MCF 10A (cell line): ENCODE results near the gene RETSAT. TPM values are rescaled to one million over a fixed set of nuclear protein-coding genes. Genes with fewer than 3 reads are reported as not detected.
"Not testable (repeated sequence)": the region's sequence is repeated elsewhere in the genome, so short reads cannot be mapped to it uniquely, and the experiment has no call there.

ENCODE experiments used
- BruUV-seq: library from RNA; stranded (reverse); fragments of 400-500 nt; replicated peaks from 2 replicates; lab custom pipeline; 2021; lab: Mats Ljungman, UMichigan
- CTCF ChIA-PET: fragments of 300-600 bp; sonication (Branson Sonifier 250); formaldehyde crosslinking; extraction: SDS; loops from one replicate; lab custom pipeline; 2021; ENCODE audit warnings: antibody characterized with exemption, inconsistent platforms; lab: Yijun Ruan, JAX
- POLR2A ChIA-PET: fragments of 300-600, 350-650 bp; sonication (Branson Sonifier 250); formaldehyde crosslinking; extraction: SDS; loops from one replicate; lab custom pipeline; 2020; ENCODE audit warnings: antibody characterized with exemption, inconsistent platforms; lab: Yijun Ruan, JAX
- DNase-seq: peaks from one replicate; pipeline ENCODE4 v3.0.0-alpha.2; 2018; ENCODE audit not compliant: unreplicated experiment
- H3K27ac Mint-ChIP-seq: one replicate; pipeline ENCODE4 v1.8.0; 2022; ENCODE audit warnings: mild to moderate bottlenecking, low read depth, mixed read lengths; ENCODE audit not compliant: unreplicated experiment
- H3K27me3 Mint-ChIP-seq: one replicate; pipeline ENCODE4 v1.8.0; 2022; ENCODE audit warnings: mixed read lengths; ENCODE audit not compliant: insufficient read depth, unreplicated experiment
- H3K36me3 Mint-ChIP-seq: one replicate; pipeline ENCODE4 v1.8.0; 2022; ENCODE audit warnings: mild to moderate bottlenecking, moderate library complexity, mixed read lengths; ENCODE audit not compliant: insufficient read depth, unreplicated experiment
- H3K4me1 Mint-ChIP-seq: one replicate; pipeline ENCODE4 v1.8.0; 2022; ENCODE audit warnings: mixed read lengths; ENCODE audit not compliant: insufficient read depth, unreplicated experiment
- H3K4me3 Mint-ChIP-seq: one replicate; pipeline ENCODE4 v1.8.0; 2022; ENCODE audit warnings: mild to moderate bottlenecking, moderate library complexity, mixed read lengths; ENCODE audit not compliant: unreplicated experiment
- H3K9me3 Mint-ChIP-seq: one replicate; pipeline ENCODE4 v1.8.0; 2022; ENCODE audit warnings: mixed read lengths; ENCODE audit not compliant: unreplicated experiment
- intact Hi-C: fragments of 100-400 bp; cut with micrococcal nuclease; formaldehyde crosslinking; loops from 2 replicates; pipeline ENCODE4 v1.14.1; 2022
- total RNA-seq: library from RNA; stranded (reverse); gene quantifications from 2 replicates; pipeline ENCODE4 v1.2.3, GENCODE V29; 2022
- TF ChIP-seq, protein P1 (sequence below): fragments of 200-600 bp; IDR thresholded peaks from one replicate; pipeline ENCODE4 v1.8.0; 2022; ENCODE audit warnings: antibody characterized with exemption, mild to moderate bottlenecking; ENCODE audit not compliant: unreplicated experiment

RETSAT gene
- total RNA-seq, 1 experiment from 2014 or later = 60.4 TPM

DNA sequence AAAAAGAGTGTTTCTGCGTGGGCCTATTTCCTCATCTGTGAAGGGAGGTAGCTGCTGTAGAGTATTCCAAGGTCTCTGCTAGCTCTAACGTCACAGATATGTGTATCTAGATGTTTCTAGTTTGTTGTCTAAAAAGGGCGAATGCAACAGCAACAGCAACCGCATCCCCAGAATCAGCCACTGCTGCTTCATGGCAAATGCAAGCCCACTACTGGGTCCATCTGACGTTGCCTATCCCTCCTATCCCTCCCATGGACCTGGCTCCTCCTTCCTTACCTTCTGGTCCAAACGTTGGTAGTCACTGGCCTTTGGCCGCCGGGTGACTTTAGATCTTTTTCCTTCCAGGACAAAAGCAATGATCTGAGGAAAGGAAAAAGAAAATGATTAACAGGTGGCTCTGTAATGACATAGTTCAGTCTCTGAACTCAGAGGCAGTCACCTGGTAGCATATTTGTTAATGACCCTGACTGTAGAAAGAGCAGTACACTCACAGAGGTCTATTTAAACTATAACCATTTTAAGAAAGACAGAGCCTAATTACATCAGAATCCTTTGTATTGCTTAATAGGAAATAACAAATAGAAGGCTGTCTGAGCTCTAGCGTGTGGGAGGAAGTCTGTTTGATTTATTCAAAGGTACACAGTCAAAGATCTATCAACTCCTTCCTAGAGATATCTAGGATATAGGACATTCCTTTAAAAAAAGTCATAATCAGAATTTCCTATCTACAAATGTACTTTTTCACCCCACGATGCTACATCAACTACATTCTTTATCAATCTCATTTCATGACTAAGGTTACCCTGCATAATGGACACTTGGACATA, 29.5 kb downstream of the RETSAT start:
- Mint-ChIP-seq H3K9me3 (no peaks in the 10 kb centered on the region), H3K36me3 (peaks cover 56% of the 10 kb centered on the region), H3K4me1 (peaks cover 26% of the 10 kb centered on the region), H3K4me3 (peak overlapping the region; percentile 82), H3K27me3 (no peaks in the 10 kb centered on the region), H3K27ac (no peak overlapping the region)
- intact Hi-C loops = no loop called here
- TF ChIP-seq, protein P1, sequence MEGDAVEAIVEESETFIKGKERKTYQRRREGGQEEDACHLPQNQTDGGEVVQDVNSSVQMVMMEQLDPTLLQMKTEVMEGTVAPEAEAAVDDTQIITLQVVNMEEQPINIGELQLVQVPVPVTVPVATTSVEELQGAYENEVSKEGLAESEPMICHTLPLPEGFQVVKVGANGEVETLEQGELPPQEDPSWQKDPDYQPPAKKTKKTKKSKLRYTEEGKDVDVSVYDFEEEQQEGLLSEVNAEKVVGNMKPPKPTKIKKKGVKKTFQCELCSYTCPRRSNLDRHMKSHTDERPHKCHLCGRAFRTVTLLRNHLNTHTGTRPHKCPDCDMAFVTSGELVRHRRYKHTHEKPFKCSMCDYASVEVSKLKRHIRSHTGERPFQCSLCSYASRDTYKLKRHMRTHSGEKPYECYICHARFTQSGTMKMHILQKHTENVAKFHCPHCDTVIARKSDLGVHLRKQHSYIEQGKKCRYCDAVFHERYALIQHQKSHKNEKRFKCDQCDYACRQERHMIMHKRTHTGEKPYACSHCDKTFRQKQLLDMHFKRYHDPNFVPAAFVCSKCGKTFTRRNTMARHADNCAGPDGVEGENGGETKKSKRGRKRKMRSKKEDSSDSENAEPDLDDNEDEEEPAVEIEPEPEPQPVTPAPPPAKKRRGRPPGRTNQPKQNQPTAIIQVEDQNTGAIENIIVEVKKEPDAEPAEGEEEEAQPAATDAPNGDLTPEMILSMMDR = no peak
- POLR2A ChIA-PET = interaction anchor here (0.7 to 7.9 kb wide), 10 partner anchors 11 to 270 kb away, joined by 3 to 121 read pairs (median 3); partner anchors contain the start of genes ELMOD3, RETSAT, RNF181 and VAMP8
- CTCF ChIA-PET = interaction anchor here (0.6 to 1.2 kb wide), 3 partner anchors 15 to 100 kb away, joined by 3 to 4 read pairs (median 4); no protein-coding TSS in a partner anchor
- BruUV-seq = no TSS peak
- peak; percentile 54 for DNase-seq

DNA sequence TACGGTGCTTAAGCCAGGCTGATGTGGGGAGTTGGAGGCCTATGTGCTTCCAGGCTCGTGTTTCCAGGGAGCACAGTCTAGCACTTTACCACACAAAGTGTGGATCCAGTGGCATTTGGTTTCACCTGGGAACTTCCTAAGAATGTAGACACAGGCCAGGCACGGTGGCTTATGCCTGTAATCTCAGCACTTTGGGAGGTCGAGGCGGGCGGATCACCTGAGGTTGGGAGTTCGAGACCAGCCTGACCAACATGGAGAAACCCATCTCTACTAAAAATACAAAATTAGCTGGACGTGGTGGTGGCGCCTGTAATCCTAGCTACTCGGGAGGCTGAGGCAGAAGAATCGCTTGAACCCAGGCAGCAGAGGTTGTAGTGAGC, 30.4 kb downstream of the RETSAT start:
- intact Hi-C loops, H3K27me3 Mint-ChIP-seq, H3K4me3 Mint-ChIP-seq, DNase-seq, H3K27ac Mint-ChIP-seq, H3K9me3 Mint-ChIP-seq, BruUV-seq: not testable (repeated sequence)
- ChIA-PET CTCF (interaction anchor here (0.6 kb wide), 1 partner anchor 61 kb away, joined by 3 read pairs; no protein-coding TSS in a partner anchor), POLR2A (interaction anchor here (1.1 to 5.9 kb wide), 3 partner anchors 10 to 217 kb away, joined by 3 to 42 read pairs (median 3); no protein-coding TSS in a partner anchor)
- Mint-ChIP-seq H3K4me1 (peaks cover 31% of the 10 kb centered on the region), H3K36me3 (peaks cover 65% of the 10 kb centered on the region)

DNA sequence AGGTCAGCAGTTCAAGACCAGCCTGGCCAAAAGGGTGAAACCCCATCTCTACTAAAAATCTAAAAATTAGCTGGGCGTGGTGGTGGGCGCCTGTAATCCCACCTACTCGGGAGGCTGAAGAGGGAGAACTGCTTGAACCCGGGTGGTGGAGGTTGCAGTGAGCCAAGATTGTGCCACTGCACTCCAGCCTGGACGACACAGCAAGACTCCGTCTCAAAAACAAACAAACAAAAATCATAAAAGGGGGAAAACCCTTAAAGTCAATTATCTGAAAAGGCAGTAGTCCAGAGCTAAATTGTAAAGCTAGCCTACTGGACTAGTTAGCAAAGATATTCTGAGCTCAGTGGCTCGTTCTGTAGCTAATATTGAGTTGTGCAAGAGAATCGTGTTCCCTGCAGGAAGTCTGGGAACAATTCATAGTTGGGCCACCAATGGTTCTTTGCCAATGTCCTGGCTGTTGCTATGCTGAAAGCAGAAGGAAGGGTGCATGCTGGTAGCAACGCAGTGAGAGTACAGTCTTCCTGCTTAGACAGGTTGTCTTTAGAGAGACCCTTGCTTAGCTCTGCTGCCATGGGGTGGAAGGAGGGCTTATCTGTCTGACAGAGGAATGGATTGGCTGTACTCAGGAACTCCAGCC, 30.9 kb downstream of the RETSAT start:
- no TSS peak for BruUV-seq
- POLR2A ChIA-PET = interaction anchor here (1.1 to 5.9 kb wide), 3 partner anchors 10 to 217 kb away, joined by 3 to 42 read pairs (median 3); no protein-coding TSS in a partner anchor
- CTCF ChIA-PET = interaction anchor here (0.6 to 1.2 kb wide), 3 partner anchors 9 to 60 kb away, joined by 3 to 4 read pairs (median 3); no protein-coding TSS in a partner anchor
- H3K4me3 Mint-ChIP-seq = no peak overlapping the region
- H3K27me3 Mint-ChIP-seq = no peaks in the 10 kb centered on the region
- TF ChIP-seq, protein P1 = no peak
- intact Hi-C loops = no loop called here
- peaks cover 70% of the 10 kb centered on the region for H3K36me3 Mint-ChIP-seq
- H3K9me3 Mint-ChIP-seq = no peaks in the 10 kb centered on the region
- no peak for DNase-seq
- no peak overlapping the region for H3K27ac Mint-ChIP-seq
- peaks cover 34% of the 10 kb centered on the region for H3K4me1 Mint-ChIP-seq

DNA sequence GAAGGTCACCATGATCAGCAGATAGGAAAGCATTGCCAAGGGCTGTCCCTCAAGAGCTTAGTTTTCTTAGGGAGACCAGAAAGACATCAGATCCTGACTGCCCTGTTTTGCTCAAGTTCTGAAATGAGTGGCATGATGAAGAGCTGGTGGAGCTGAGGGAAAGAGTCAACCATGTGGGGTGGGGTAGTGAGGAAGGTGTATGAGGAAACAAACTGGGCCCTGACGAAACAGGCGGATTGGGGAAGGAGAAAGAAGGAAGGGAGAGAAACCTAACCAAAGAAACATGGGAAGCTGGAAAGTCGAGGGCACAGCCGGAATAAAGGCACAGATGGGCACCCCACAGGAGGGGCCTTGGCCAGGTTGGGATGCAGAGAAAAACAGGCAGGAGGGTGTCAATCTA, 34.5 kb downstream of the RETSAT start:
- CTCF ChIA-PET = interaction anchor here (0.6 to 2.4 kb wide), 6 partner anchors 17 to 567 kb away, joined by 3 to 8 read pairs (median 4); no protein-coding TSS in a partner anchor
- H3K27ac Mint-ChIP-seq = peak overlapping the region; percentile 54

More for the DNA sequence above, 34.5 kb downstream of the RETSAT start:
- POLR2A ChIA-PET = interaction anchor here (0.5 to 1.4 kb wide), 4 partner anchors 8 to 158 kb away, joined by 3 to 7 read pairs (median 4); partner anchors contain the start of genes ELMOD3, RETSAT and TGOLN2
- no TSS peak for BruUV-seq
- Mint-ChIP-seq H3K4me3 (no peak overlapping the region), H3K36me3 (peaks cover 83% of the 10 kb centered on the region), H3K27me3 (no peaks in the 10 kb centered on the region), H3K4me1 (peaks cover 25% of the 10 kb centered on the region), H3K9me3 (no peaks in the 10 kb centered on the region)
- intact Hi-C loops = no loop called here
- no peak for DNase-seq
- TF ChIP-seq, protein P1 = no peak
